ENCODE measurements around the gene GRIP2.

- TF ChIP-seq CTCF (conservative IDR thresholded peaks at IDR 0.05 in 1 of 2, IDR thresholded peaks at IDR 0.05 in 1 of 2; ENCODE audit: extremely low read depth in 1 of 2, insufficient read depth in 1 of 2, low read depth in 1 of 2, low read length in 2 of 2) = no peak
- TF ChIP-seq EZH2 (IDR thresholded peaks at IDR 0.05; ENCODE audit: borderline replicate concordance, low read length) = no peak
Observed at GRCh38 chr3:14505001-14505802, 34.9 kb downstream of the GRIP2 start.

All from mammary epithelial cell (primary cell).